Activated CD4-positive, alpha-beta T cell treated with anti-CD3 and anti-CD28 coated beads for 24 hours (primary cell): ENCODE measurements around the gene PRDX5.

Experiments
- DNase-seq, 2 donors: peaks; one replicate each; pipeline ENCODE4 v3.0.0-alpha.2; 2020; ENCODE audit warnings: low read depth in 2 of 2

PRDX5 gene

DNA sequence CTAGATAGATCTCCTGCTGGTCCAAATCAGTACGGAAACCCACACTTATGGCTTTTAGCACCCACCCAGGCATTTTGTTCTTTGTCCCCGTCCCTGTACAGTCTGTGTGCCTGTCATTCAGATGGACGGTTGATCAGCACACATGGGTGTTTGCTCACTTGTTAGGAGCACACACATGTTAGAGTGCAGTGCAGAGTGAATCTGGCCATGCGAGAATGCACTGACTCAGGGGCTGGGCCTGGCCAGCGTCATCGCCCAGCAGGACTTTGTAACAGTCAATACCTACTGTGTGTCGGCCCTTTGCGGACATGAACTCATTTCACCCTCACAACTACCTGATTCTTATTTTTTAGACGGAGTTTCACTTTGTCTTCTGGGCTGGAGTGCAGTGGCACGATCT is 44.4 kb downstream of the PRDX5 start:
- no peak for DNase-seq

DNA sequence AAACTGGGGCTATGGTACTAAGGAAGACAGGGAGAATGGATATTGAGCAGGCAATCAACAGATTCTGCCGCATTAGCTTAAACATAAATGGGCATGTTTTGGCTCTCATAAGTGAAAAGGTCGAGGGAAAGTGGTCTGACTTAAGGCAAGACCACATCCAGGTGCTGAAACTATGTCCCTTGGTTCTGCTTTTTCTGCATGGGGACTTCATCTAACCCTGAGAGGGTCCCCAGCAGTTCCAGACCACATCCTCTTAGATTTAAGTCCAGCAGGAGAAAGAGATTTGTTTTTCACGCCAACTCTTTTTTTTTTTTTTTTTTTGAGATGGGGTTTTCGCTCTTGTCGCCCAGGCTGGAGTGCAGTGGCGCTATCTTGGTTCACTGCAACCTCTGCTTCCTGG is 46.5 kb downstream of the PRDX5 start:
- DNase-seq = no peak

DNA sequence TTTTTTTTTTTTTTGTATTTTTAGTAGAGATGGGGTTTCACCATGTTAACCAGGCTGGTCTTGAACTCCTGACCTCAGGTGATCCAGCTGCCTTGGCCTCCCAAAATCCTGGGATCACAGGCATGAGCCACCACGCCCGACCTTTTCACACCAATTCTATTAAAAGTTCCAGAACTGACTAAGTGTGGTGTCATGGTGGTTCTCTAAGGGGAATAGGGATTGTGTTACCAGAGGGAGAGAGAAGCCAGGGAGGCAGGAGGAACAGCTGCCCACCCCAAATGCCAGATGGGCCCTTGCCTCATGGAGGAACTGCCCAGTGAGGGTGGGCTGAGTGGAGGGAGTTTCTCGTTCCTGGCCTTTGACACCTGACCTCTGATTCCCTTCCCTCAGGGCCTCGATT is 47.0 kb downstream of the PRDX5 start:
- no peak for DNase-seq

DNA sequence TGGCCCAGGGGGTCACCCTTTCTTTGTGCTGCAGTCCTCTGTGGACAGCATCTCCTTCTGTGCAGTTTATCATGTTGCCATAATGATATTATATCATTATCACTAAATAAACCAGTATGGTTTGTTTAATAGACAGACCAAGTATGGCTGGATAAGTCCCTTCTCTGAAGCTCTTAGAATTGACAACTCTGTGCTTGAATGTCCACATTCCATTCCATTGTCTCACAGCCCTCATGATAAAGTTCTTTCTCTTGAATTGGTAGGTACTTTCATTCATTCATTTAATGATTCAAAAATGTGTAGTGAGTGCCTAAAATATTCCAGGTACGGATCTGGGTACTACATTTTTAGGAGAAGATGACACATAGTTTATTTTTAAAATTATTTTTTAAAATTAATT is 48.8 kb downstream of the PRDX5 start:
- DNase-seq = no peak

DNA sequence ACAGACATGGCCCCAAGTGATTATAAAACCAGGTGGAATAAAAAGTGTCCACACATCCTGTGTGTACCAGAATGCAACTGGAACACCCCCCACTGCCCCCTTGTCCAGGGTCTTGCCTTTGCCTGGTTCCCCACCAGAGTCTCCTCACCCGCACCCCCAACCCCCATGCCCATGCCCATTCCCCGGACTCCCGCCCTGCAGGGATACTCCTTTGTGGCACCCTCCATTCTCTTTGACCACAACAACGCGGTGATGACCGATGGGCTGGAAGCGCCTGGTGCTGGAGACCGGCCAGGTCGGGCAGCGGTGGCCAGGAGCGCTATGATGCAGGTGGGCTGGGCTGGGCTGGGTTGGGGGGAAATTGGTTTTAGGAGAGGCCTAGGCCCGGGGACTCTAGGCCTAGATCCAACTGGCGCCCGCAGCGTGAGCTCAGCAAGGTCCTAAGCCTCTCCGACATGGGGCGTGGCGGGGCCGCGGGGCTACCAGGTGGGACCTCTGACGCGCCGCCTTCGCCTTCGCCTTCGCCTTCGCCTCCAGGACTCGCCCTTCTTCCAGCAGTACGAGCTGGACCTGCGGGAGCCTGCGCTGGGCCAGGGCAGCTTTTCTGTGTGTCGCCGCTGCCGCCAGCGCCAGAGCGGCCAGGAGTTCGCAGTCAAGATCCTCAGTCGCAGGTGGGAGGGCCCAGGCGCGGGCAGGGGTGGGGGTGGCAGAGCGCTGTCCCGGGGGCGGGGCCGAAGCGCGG is 50.2 kb downstream of the PRDX5 start:
- no peak for DNase-seq

DNA sequence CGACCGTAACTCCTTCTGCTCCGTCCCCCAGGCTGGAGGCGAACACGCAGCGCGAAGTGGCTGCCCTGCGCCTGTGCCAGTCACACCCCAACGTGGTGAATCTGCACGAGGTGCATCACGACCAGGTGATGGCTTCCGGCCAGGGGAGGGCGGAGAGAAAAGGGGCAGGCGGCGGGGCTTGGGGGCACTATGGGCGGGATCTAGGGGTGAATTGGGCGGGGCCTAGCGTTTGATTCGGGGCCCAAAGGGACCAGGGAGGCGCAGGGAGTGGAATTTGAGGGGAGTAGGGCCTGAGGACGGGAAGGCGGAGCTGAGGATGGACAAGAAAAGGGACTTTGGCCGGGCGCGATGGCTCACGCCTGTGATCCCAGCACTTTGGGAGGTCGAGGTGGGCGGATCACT is 50.8 kb downstream of the PRDX5 start:
- DNase-seq = no peak

DNA sequence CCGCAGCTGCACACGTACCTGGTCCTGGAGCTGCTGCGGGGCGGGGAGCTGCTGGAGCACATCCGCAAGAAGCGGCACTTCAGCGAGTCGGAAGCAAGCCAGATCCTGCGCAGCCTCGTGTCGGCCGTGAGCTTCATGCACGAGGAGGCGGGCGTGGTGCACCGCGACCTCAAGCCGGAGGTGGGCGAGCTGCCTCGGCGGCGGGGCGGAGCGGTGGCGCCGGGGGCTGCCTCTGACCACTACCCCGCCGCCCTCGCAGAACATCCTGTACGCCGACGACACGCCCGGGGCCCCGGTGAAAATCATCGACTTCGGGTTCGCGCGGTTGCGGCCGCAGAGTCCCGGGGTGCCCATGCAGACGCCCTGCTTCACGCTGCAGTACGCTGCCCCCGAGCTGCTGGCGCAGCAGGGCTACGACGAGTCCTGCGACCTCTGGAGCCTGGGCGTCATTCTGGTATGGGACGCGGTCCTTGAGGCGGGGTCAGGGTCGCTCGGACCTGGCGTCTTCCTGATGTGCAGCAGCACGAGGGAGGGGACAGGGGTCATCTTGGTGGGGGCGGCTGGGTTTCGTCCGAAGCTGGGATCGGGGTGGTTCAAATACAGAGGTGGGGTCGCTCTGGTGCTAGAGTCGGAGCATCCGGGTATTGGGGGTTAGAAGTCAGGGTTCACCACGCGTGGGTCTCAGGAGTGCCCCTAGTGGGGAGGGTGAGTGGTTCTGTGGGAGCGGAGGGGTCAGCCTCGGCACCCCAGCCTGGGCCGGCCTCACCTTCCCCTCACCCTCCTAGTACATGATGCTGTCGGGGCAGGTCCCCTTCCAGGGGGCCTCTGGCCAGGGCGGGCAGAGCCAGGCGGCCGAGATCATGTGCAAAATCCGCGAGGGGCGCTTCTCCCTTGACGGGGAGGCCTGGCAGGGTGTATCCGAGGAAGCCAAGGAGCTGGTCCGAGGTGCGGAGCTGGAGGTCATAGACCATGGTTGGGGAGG is 51.8 kb downstream of the PRDX5 start:
- no peak for DNase-seq

DNA sequence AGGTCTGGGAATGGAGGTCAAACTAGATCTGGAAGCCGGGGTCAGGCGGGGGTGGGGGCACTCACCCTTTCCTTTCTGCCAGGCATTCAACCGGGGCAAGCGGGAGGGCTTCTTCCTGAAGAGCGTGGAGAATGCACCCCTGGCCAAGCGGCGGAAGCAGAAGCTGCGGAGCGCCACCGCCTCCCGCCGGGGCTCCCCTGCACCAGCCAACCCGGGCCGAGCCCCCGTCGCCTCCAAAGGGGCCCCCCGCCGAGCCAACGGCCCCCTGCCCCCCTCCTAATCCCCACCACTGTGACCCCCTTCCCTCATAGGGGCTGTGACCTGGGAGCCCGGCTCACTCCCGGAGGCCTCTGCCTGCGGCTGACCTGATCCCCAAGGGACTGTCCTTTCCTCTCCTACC is 53.3 kb downstream of the PRDX5 start:
- no peak for DNase-seq
